Naive B cell (primary cell): Measurements from ENCODE around the gene CHST6. TPM values are rescaled to one million over a fixed set of nuclear protein-coding genes. Genes with fewer than 3 reads are reported as not detected.
"Not testable (repeated sequence)": the region's sequence is repeated elsewhere in the genome, so short reads cannot be mapped to it uniquely, and the experiment has no call there.

Source experiments
- ATAC-seq, 2 donors: fragments of 150-1000 bp; cut with Tn5 transposase; 2 replicates each; pipeline ENCODE4 v1.10.0; 2021; ENCODE audit warnings: low read depth in 2 of 2, mild to moderate bottlenecking in 2 of 2, moderate library complexity in 2 of 2
- DNase-seq: peaks from one replicate; pipeline ENCODE4 v3.0.0; 2022
- H3K27ac Mint-ChIP-seq, 6 donors: one replicate each; pipeline ENCODE4 v1.8.0; 2020 to 2022; ENCODE audit warnings: mild to moderate bottlenecking in 6 of 6, mixed read lengths in 6 of 6, moderate library complexity in 5 of 6, inconsistent platforms in 2 of 6
- H3K27me3 Mint-ChIP-seq, 3 donors: one replicate each; pipeline ENCODE4 v1.8.0; 2021 to 2022; ENCODE audit warnings: mixed read lengths in 3 of 3, mild to moderate bottlenecking in 1 of 3
- H3K36me3 Mint-ChIP-seq, 2 donors: one replicate each; pipeline ENCODE4 v1.8.0; 2020 to 2022; ENCODE audit warnings: mixed read lengths in 2 of 2, inconsistent platforms in 1 of 2, mild to moderate bottlenecking in 1 of 2
- H3K4me1 Mint-ChIP-seq, 3 donors: one replicate each; pipeline ENCODE4 v1.8.0; 2020 to 2022; ENCODE audit warnings: mixed read lengths in 3 of 3, inconsistent platforms in 1 of 3, mild to moderate bottlenecking in 1 of 3, moderate library complexity in 1 of 3
- H3K4me3 Mint-ChIP-seq, 8 donors: one replicate each; pipeline ENCODE4 v1.8.0; 2020 to 2022; ENCODE audit warnings: mild to moderate bottlenecking in 8 of 8, mixed read lengths in 8 of 8, moderate library complexity in 8 of 8, inconsistent platforms in 2 of 8
- H3K9me3 Mint-ChIP-seq, 7 donors: one replicate each; pipeline ENCODE4 v1.8.0; 2020 to 2022; ENCODE audit warnings: mixed read lengths in 7 of 7, mild to moderate bottlenecking in 5 of 7, inconsistent platforms in 2 of 7, moderate library complexity in 1 of 7
- polyA plus RNA-seq, 6 donors: library from polyadenylated mRNA; unstranded; fragments of 300-500 nt; fragmentation: Illumina TruSeq; gene quantifications; one replicate each; pipeline ENCODE4 v1.2.3, GENCODE V29; 2021; ENCODE audit warnings: low read depth in 6 of 6

Gene CHST6
- polyA plus RNA-seq, 6 donors from 2014 or later = 0.15 to 0.17 TPM; not detected in 4

- peaks cover 0 to 6% (median 4%) of the 10 kb centered on the region in 3 donors for H3K27me3 Mint-ChIP-seq
- ATAC-seq (no peak), DNase-seq (no peak)
- no peaks in the 10 kb centered on the region for H3K9me3 Mint-ChIP-seq
- no peaks in the 10 kb centered on the region for H3K4me1 Mint-ChIP-seq
- no peak overlapping the region for H3K4me3 Mint-ChIP-seq
- no peaks in the 10 kb centered on the region for H3K36me3 Mint-ChIP-seq
- peak overlapping the region in 1 of 6 donors; percentile 12 for H3K27ac Mint-ChIP-seq
Observed at GRCh38 chr16:75527825-75528299, 32.6 kb upstream of the CHST6 start.

- Mint-ChIP-seq H3K27me3 (peaks cover 0 to 4% (median 2%) of the 10 kb centered on the region in 3 donors), H3K4me3 (no peak overlapping the region), H3K4me1 (no peaks in the 10 kb centered on the region), H3K27ac (no peak overlapping the region), H3K36me3 (no peaks in the 10 kb centered on the region), H3K9me3 (no peaks in the 10 kb centered on the region)
- DNase-seq (no peak), ATAC-seq (no peak)
Observed at GRCh38 chr16:75526032-75526790, 31.0 kb upstream of the CHST6 start.

- Mint-ChIP-seq H3K27ac (no peak overlapping the region), H3K27me3 (no peaks in the 10 kb centered on the region)
- ATAC-seq = no peak
Observed at GRCh38 chr16:75519175-75519574, 23.9 kb upstream of the CHST6 start.

GRCh38 chr16:75516189-75516966 is 21.1 kb upstream of the CHST6 start:
- Mint-ChIP-seq H3K27ac (peak overlapping the region in 4 of 6 donors; percentile 5 to 82 (median 68)), H3K4me1 (peaks cover 6 to 19% (median 6%) of the 10 kb centered on the region in 3 donors), H3K4me3 (peak overlapping the region; percentile 76 to 98 (median 86))
- not testable (repeated sequence) for H3K27me3 Mint-ChIP-seq, H3K9me3 Mint-ChIP-seq, H3K36me3 Mint-ChIP-seq
- ATAC-seq (peak; percentile 37), DNase-seq (peak; percentile 35)

More at GRCh38 chr16:75519175-75519574, 23.9 kb upstream of the CHST6 start:
- Mint-ChIP-seq H3K4me3 (peak overlapping the region in 2 of 8 donors; percentile 12 to 29), H3K4me1 (peaks cover 6 to 19% (median 6%) of the 10 kb centered on the region in 3 donors), H3K36me3 (no peaks in the 10 kb centered on the region), H3K9me3 (no peaks in the 10 kb centered on the region)
- DNase-seq = no peak

GRCh38 chr16:75514296-75514695 is 19.1 kb upstream of the CHST6 start:
- Mint-ChIP-seq H3K36me3 (no peaks in the 10 kb centered on the region), H3K27me3 (no peaks in the 10 kb centered on the region), H3K4me3 (peak overlapping the region in 1 of 8 donors; percentile 76), H3K4me1 (peaks cover 6 to 19% (median 6%) of the 10 kb centered on the region in 3 donors), H3K9me3 (no peaks in the 10 kb centered on the region), H3K27ac (no peak overlapping the region)
- ATAC-seq (no peak), DNase-seq (no peak)

GRCh38 chr16:75506574-75506973 is 11.3 kb upstream of the CHST6 start:
- H3K27me3 Mint-ChIP-seq = peaks cover 0 to 12% (median 4%) of the 10 kb centered on the region in 3 donors
- H3K27ac Mint-ChIP-seq = peak overlapping the region in 1 of 6 donors; percentile 75
- no peaks in the 10 kb centered on the region for H3K4me1 Mint-ChIP-seq
- DNase-seq (no peak), ATAC-seq (no peak)
- H3K9me3 Mint-ChIP-seq = no peaks in the 10 kb centered on the region
- H3K36me3 Mint-ChIP-seq = no peaks in the 10 kb centered on the region
- no peak overlapping the region for H3K4me3 Mint-ChIP-seq

- no peak overlapping the region for H3K4me3 Mint-ChIP-seq
- peaks cover 0 to 12% (median 4%) of the 10 kb centered on the region in 3 donors for H3K27me3 Mint-ChIP-seq
- no peak for ATAC-seq
- H3K36me3 Mint-ChIP-seq = no peaks in the 10 kb centered on the region
- no peak for DNase-seq
- H3K27ac Mint-ChIP-seq = peak overlapping the region in 1 of 6 donors; percentile 33
- H3K4me1 Mint-ChIP-seq = no peaks in the 10 kb centered on the region
- no peaks in the 10 kb centered on the region for H3K9me3 Mint-ChIP-seq
Observed at GRCh38 chr16:75506107-75506506, 10.9 kb upstream of the CHST6 start.

GRCh38 chr16:75503801-75504200 is 8.6 kb upstream of the CHST6 start:
- DNase-seq (no peak), ATAC-seq (no peak)
- Mint-ChIP-seq H3K27ac (peak overlapping the region in 1 of 6 donors; percentile 10), H3K4me1 (no peaks in the 10 kb centered on the region), H3K27me3 (peaks cover 0 to 9% (median 4%) of the 10 kb centered on the region in 3 donors), H3K36me3 (no peaks in the 10 kb centered on the region), H3K4me3 (no peak overlapping the region), H3K9me3 (no peaks in the 10 kb centered on the region)

- Mint-ChIP-seq H3K27ac (no peak overlapping the region), H3K27me3 (peaks cover 0 to 5% (median 4%) of the 10 kb centered on the region in 3 donors), H3K4me1 (no peaks in the 10 kb centered on the region), H3K9me3 (no peaks in the 10 kb centered on the region), H3K36me3 (no peaks in the 10 kb centered on the region), H3K4me3 (no peak overlapping the region)
- no peak for DNase-seq
- no peak for ATAC-seq
Observed at GRCh38 chr16:75502916-75503605, 7.8 kb upstream of the CHST6 start.

GRCh38 chr16:75501820-75502219 is 6.6 kb upstream of the CHST6 start:
- H3K9me3 Mint-ChIP-seq, H3K4me3 Mint-ChIP-seq, H3K4me1 Mint-ChIP-seq, H3K36me3 Mint-ChIP-seq, ATAC-seq, H3K27ac Mint-ChIP-seq, DNase-seq: not testable (repeated sequence)
- H3K27me3 Mint-ChIP-seq = peaks cover 6 to 12% (median 9%) of the 10 kb centered on the region in 3 donors

GRCh38 chr16:75501359-75501758 is 6.1 kb upstream of the CHST6 start:
- H3K4me3 Mint-ChIP-seq = no peak overlapping the region
- H3K9me3 Mint-ChIP-seq = no peaks in the 10 kb centered on the region
- DNase-seq = no peak
- no peaks in the 10 kb centered on the region for H3K4me1 Mint-ChIP-seq
- no peak for ATAC-seq
- no peak overlapping the region for H3K27ac Mint-ChIP-seq
- H3K27me3 Mint-ChIP-seq = peaks cover 8 to 10% (median 8%) of the 10 kb centered on the region in 3 donors
- no peaks in the 10 kb centered on the region for H3K36me3 Mint-ChIP-seq

- H3K36me3 Mint-ChIP-seq, DNase-seq, H3K4me3 Mint-ChIP-seq, H3K4me1 Mint-ChIP-seq, ATAC-seq, H3K27ac Mint-ChIP-seq, H3K9me3 Mint-ChIP-seq: not testable (repeated sequence)
- H3K27me3 Mint-ChIP-seq = peaks cover 16 to 22% (median 18%) of the 10 kb centered on the region in 3 donors
Observed at GRCh38 chr16:75498605-75499322, 3.5 kb upstream of the CHST6 start.

- ATAC-seq (no peak), DNase-seq (no peak)
- Mint-ChIP-seq H3K4me1 (peaks cover 6 to 8% (median 8%) of the 10 kb centered on the region in 3 donors), H3K27me3 (peaks cover 16 to 27% (median 18%) of the 10 kb centered on the region in 3 donors), H3K27ac (no peak overlapping the region), H3K9me3 (no peaks in the 10 kb centered on the region), H3K4me3 (no peak overlapping the region), H3K36me3 (no peaks in the 10 kb centered on the region)
Observed at GRCh38 chr16:75497558-75497957, 2.3 kb upstream of the CHST6 start.
